Endothelial cell (in vitro differentiated cells): Measurements from ENCODE around the gene ASCC1. TPM values are rescaled to one million over a fixed set of nuclear protein-coding genes. Genes with fewer than 3 reads are reported as not detected.

ENCODE experiments used
- DNase-seq: peaks from one replicate; pipeline ENCODE4 v3.0.0; 2021; ENCODE audit warnings: low spot score
- H3K27ac Mint-ChIP-seq: one replicate; pipeline ENCODE4 v1.8.0; 2021; ENCODE audit warnings: mixed read lengths, inconsistent platforms; ENCODE audit not compliant: unreplicated experiment
- H3K27me3 Mint-ChIP-seq: one replicate; pipeline ENCODE4 v1.8.0; 2021; ENCODE audit warnings: mild to moderate bottlenecking, moderate library complexity, mixed read lengths, inconsistent platforms; ENCODE audit not compliant: unreplicated experiment
- H3K36me3 Mint-ChIP-seq: one replicate; pipeline ENCODE4 v1.8.0; 2021; ENCODE audit warnings: mild to moderate bottlenecking, low read depth, mixed read lengths, inconsistent platforms; ENCODE audit not compliant: unreplicated experiment
- H3K4me1 Mint-ChIP-seq: one replicate; pipeline ENCODE4 v1.8.0; 2021; ENCODE audit warnings: mild to moderate bottlenecking, mixed read lengths, inconsistent platforms; ENCODE audit not compliant: unreplicated experiment
- H3K4me3 Mint-ChIP-seq: one replicate; pipeline ENCODE4 v1.8.0; 2021; ENCODE audit warnings: mild to moderate bottlenecking, mixed read lengths, inconsistent platforms; ENCODE audit not compliant: unreplicated experiment
- H3K9me3 Mint-ChIP-seq: one replicate; pipeline ENCODE4 v1.8.0; 2021; ENCODE audit warnings: mixed read lengths, inconsistent platforms; ENCODE audit not compliant: unreplicated experiment
- CTCF ChIP-seq: fragments of 200-600 bp; sonication (generic); IDR thresholded peaks from one replicate; pipeline ENCODE4 v1.5.0; 2021; ENCODE audit warnings: antibody characterized with exemption; ENCODE audit not compliant: unreplicated experiment
- total RNA-seq: library from RNA; stranded (reverse); fragmentation: NEBNext Ultra II Directional; extraction: Animal tissue kit (Norgen Biotek cat#: 25700); gene quantifications from one replicate; pipeline ENCODE4 v1.2.1, GENCODE V29; 2021; ENCODE audit not compliant: unreplicated experiment

Gene ASCC1
- total RNA-seq, 1 donor from 2014 or later: 32.1 TPM

GRCh38 chr10:72235544-72236279, 19.6 kb upstream of the ASCC1 start:
- peaks cover 9% of the 10 kb centered on the region for H3K36me3 Mint-ChIP-seq
- DNase-seq: no peak
- no peak overlapping the region for H3K4me3 Mint-ChIP-seq
- H3K27ac Mint-ChIP-seq: no peak overlapping the region
- TF ChIP-seq CTCF: no peak
- H3K4me1 Mint-ChIP-seq: peaks cover 7% of the 10 kb centered on the region
- H3K27me3 Mint-ChIP-seq: no peaks in the 10 kb centered on the region
- no peaks in the 10 kb centered on the region for H3K9me3 Mint-ChIP-seq

- H3K27ac Mint-ChIP-seq: no peak overlapping the region
- TF ChIP-seq CTCF: no peak
- H3K4me3 Mint-ChIP-seq: no peak overlapping the region
- peaks cover 7% of the 10 kb centered on the region for H3K4me1 Mint-ChIP-seq
- H3K9me3 Mint-ChIP-seq: no peaks in the 10 kb centered on the region
- DNase-seq: no peak
- no peaks in the 10 kb centered on the region for H3K27me3 Mint-ChIP-seq
- peaks cover 9% of the 10 kb centered on the region for H3K36me3 Mint-ChIP-seq
Measured at GRCh38 chr10:72234560-72235095, 18.6 kb upstream of the ASCC1 start.

- Mint-ChIP-seq H3K27ac (no peak overlapping the region), H3K4me3 (no peak overlapping the region), H3K36me3 (peaks cover 9% of the 10 kb centered on the region), H3K27me3 (no peaks in the 10 kb centered on the region), H3K9me3 (no peaks in the 10 kb centered on the region), H3K4me1 (peaks cover 7% of the 10 kb centered on the region)
- no peak for DNase-seq
- no peak for TF ChIP-seq CTCF
Measured at GRCh38 chr10:72233621-72234020, 17.5 kb upstream of the ASCC1 start.

- no peak for DNase-seq
- TF ChIP-seq CTCF: no peak
- H3K4me3 Mint-ChIP-seq: no peak overlapping the region
- no peak overlapping the region for H3K27ac Mint-ChIP-seq
- peaks cover 2% of the 10 kb centered on the region for H3K4me1 Mint-ChIP-seq
- no peaks in the 10 kb centered on the region for H3K9me3 Mint-ChIP-seq
- peaks cover 9% of the 10 kb centered on the region for H3K36me3 Mint-ChIP-seq
- H3K27me3 Mint-ChIP-seq: no peaks in the 10 kb centered on the region
Measured at GRCh38 chr10:72229261-72230251, 13.5 kb upstream of the ASCC1 start.
